A549 treated with AZD9567 at 1 μM for 4 hours (cell line): Measurements from ENCODE around the gene FPGT. TPM values are rescaled to one million over a fixed set of nuclear protein-coding genes. Genes with fewer than 3 reads are reported as not detected.

Experiments
- total RNA-seq: library from RNA; stranded (reverse); fragments of 200-300 nt; extraction: Qiagen RNA extraction; gene quantifications from 5 replicates; pipeline ENCODE4 v1.2.3, GENCODE V29; 2022; ENCODE audit not compliant: insufficient read depth

The FPGT gene
- total RNA-seq = 4.8 to 8.0 TPM (median 6.2 TPM) in 5 replicates

DNA sequence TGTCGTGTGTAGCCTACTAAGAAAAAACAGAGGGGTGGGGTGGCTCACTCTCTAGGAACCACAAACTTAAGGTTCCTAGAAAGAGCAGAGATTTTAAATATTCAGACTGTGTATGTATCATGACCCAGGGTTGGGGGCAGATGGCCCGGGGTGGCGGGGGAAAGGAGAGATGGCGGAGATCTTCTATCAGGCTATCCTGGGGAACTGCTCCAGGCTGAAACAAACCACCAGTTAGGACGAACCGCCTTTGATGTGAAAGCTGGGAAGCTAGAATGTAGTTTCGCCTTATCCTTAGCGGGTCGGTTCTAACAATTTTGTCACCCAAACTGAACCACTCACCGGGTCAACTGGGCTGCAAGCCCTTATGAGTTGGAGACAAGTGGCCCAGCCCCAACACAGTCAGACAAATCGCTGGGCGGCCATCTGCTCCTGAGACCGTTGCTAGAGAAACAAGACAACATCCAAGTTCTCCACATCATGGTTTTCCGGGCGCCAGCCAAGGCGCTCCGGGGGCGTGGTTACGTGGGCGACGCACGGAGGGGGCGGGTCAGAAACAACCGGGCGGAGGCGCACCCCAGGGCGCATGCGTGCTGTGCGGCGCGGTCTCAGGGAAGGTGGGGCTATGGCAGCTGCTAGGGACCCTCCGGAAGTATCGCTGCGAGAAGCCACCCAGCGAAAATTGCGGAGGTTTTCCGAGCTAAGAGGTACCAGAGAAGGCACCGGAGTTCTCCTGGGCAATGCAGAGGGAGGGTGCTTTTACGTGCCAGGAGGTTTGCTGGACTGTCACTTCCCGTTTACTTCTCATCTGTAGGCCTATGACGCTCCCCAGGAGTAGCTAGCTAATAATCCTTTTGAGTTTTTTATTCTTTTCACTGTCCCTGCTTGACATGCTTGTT is at the start of gene FPGT, which contains the start of gene LRRIQ3:
Gene FPGT, plus strand, starts transcription at position 586 of the 896 bp plus-strand sequence. Its CDS starts 37 bp downstream, at position 623.
Gene LRRIQ3, minus strand, starts transcription at position 520 of the 896 bp plus-strand sequence. CDS start 14,492 bp downstream, outside the sequence.

DNA sequence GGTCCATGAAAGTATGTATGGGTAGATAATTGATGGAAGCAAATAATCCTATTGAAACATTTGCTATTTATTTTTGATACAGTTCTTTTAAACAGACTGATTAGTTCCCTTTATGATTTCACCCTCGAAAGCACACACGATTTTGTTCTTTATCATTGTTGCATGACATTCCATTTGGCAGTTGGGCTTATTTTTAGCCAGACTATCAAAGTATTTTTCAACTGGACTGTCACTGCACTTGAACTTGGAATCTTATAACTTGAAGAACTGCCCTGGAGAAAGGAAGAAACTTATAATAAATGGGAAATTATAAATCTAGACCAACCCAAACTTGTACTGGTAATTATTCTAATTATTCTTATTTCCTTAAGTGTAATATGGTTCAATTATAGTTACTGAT is 37.1 kb downstream of the FPGT start, which contains the start of gene TNNI3K:
Gene TNNI3K, plus strand, starts transcription at position 235 of the 400 bp plus-strand sequence. Its CDS starts 65 bp downstream, at position 300.

Other genes with a start within 250 kb of the FPGT start
- 0.74 to 1.1 TPM (median 0.89 TPM) in 4 of 5 replicates, not detected in the other for gene LRRIQ3, start 66 bp upstream of the FPGT start, total RNA-seq
- not detected in 5 replicates for gene TNNI3K, start 37.1 kb downstream of the FPGT start, total RNA-seq